HepG2 (cell line): ENCODE measurements around the gene DTX2.

ENCODE experiments used
- BRCA1 ChIP-seq: sonication (generic); formaldehyde crosslinking; IDR thresholded peaks from 2 replicates; pipeline ENCODE4 v1.4.0; 2020; ENCODE audit warnings: missing genetic modification reagents
- CAMTA2 ChIP-seq: sonication (generic); formaldehyde crosslinking; IDR thresholded peaks from 2 replicates; pipeline ENCODE4 v1.4.0; 2020; ENCODE audit warnings: mild to moderate bottlenecking, missing genetic modification reagents, borderline replicate concordance
- CTCF ChIP-seq: sonication (generic); formaldehyde crosslinking; IDR thresholded peaks from 2 replicates; pipeline ENCODE4 v1.5.0; 2020; ENCODE audit warnings: mild to moderate bottlenecking, missing genetic modification reagents, moderate library complexity
- E2F1 ChIP-seq: sonication (generic); formaldehyde crosslinking; IDR thresholded peaks from 2 replicates; pipeline ENCODE4 v1.5.0; 2020; ENCODE audit warnings: missing genetic modification reagents
- GABPA ChIP-seq, 2 experiments: IDR thresholded peaks; 2 replicates each; pipeline ENCODE4 v1.6.1; 2011 to 2016; ENCODE audit warnings: low read depth in 2 of 2, low read length in 1 of 2, missing biosample characterization in 1 of 2, missing genetic modification characterization in 1 of 2
- MYC ChIP-seq: sonication (generic); formaldehyde crosslinking; IDR thresholded peaks from 2 replicates; pipeline ENCODE4 v1.9.0; 2021; ENCODE audit warnings: missing genetic modification reagents, borderline replicate concordance
- MYNN ChIP-seq: sonication (generic); formaldehyde crosslinking; IDR thresholded peaks from 2 replicates; pipeline ENCODE4 v1.4.0; 2020; ENCODE audit warnings: mild to moderate bottlenecking, low read depth, missing genetic modification reagents
- NFYB ChIP-seq: sonication (generic); formaldehyde crosslinking; IDR thresholded peaks from 2 replicates; pipeline ENCODE4 v1.4.0; 2020; ENCODE audit warnings: missing genetic modification reagents
- REPIN1 ChIP-seq: sonication (generic); formaldehyde crosslinking; IDR thresholded peaks from 2 replicates; pipeline ENCODE4 v1.8.0; 2022; ENCODE audit warnings: missing genetic modification reagents, low read depth, mild to moderate bottlenecking, borderline replicate concordance
- SP140L ChIP-seq: sonication (generic); formaldehyde crosslinking; IDR thresholded peaks from 2 replicates; pipeline ENCODE4 v1.4.0; 2020; ENCODE audit warnings: missing genetic modification reagents, borderline replicate concordance
- ZNF207 ChIP-seq: fragments of 450-650 bp; IDR thresholded peaks from 2 replicates; pipeline ENCODE4 v1.6.1; 2016; ENCODE audit warnings: antibody characterized with exemption, borderline replicate concordance
- ZNF513 ChIP-seq: sonication (generic); formaldehyde crosslinking; conservative IDR thresholded peaks from 2 replicates; pipeline ENCODE4 v1.5.0; 2020; ENCODE audit warnings: missing genetic modification reagents

- no peak for TF ChIP-seq ZNF207
- no peak for TF ChIP-seq REPIN1
- TF ChIP-seq NFYB (CRISPR knock-in tag), result no peak
- TF ChIP-seq SP140L (CRISPR knock-in tag), result no peak
- no peak for TF ChIP-seq GABPA (IDR thresholded peaks at IDR 0.05; ENCODE audit: low read depth, low read length)
- no peak for TF ChIP-seq GABPA (CRISPR knock-in tag; IDR thresholded peaks at IDR 0.05; ENCODE audit: low read depth)
- TF ChIP-seq CTCF (CRISPR knock-in tag), result no peak
- no peak for TF ChIP-seq ZNF513 (CRISPR knock-in tag)
- TF ChIP-seq MYC (CRISPR knock-in tag), result no peak
- TF ChIP-seq MYNN (CRISPR knock-in tag), result no peak
- no peak for TF ChIP-seq E2F1 (CRISPR knock-in tag)
- TF ChIP-seq CAMTA2 (CRISPR knock-in tag), result no peak
- TF ChIP-seq BRCA1 (CRISPR knock-in tag), result no peak
Measured at GRCh38 chr7:76428868-76429805, 32.4 kb upstream of the DTX2 start.
